CD4-positive, alpha-beta T cell treated with Interleukin-6 for 4 hours (primary cell): Measurements from ENCODE around the gene SLC8B1.

ENCODE experiments used
- DNase-seq: peaks from one replicate; pipeline ENCODE4 v3.0.0-alpha.2; 2020; ENCODE audit warnings: mixed read lengths

The SLC8B1 gene

GRCh38 chr12:113318900-113319628 is 15.8 kb downstream of the SLC8B1 start:
- no peak for DNase-seq

GRCh38 chr12:113318046-113318656 is 16.8 kb downstream of the SLC8B1 start:
- DNase-seq = no peak

GRCh38 chr12:113317122-113317521 is 17.8 kb downstream of the SLC8B1 start:
- DNase-seq = no peak

- no peak for DNase-seq
Measured at GRCh38 chr12:113316155-113316554, 18.8 kb downstream of the SLC8B1 start.

GRCh38 chr12:113315358-113315757 is 19.6 kb downstream of the SLC8B1 start:
- no peak for DNase-seq

GRCh38 chr12:113314121-113314529 is 20.8 kb downstream of the SLC8B1 start:
- no peak for DNase-seq

- no peak for DNase-seq
Measured at GRCh38 chr12:113310489-113310888, 24.4 kb downstream of the SLC8B1 start.

- DNase-seq = no peak
Measured at GRCh38 chr12:113306382-113306781, 28.5 kb downstream of the SLC8B1 start.

GRCh38 chr12:113305281-113305856 is 29.5 kb downstream of the SLC8B1 start:
- DNase-seq = no peak

- peak; percentile 34 for DNase-seq
Measured at GRCh38 chr12:113302886-113303640, 31.8 kb downstream of the SLC8B1 start.

- DNase-seq = no peak
Measured at GRCh38 chr12:113302466-113302865, 32.4 kb downstream of the SLC8B1 start.

GRCh38 chr12:113301811-113302210 is 33.1 kb downstream of the SLC8B1 start:
- DNase-seq = no peak

GRCh38 chr12:113299619-113300237 is 35.2 kb downstream of the SLC8B1 start:
- DNase-seq = no peak

GRCh38 chr12:113298861-113299545 is 35.9 kb downstream of the SLC8B1 start:
- DNase-seq = no peak

- no peak for DNase-seq
Measured at GRCh38 chr12:113298472-113298817, 36.5 kb downstream of the SLC8B1 start.

GRCh38 chr12:113297621-113298471 is 37.1 kb downstream of the SLC8B1 start:
- no peak for DNase-seq

- no peak for DNase-seq
Measured at GRCh38 chr12:113297214-113297587, 37.7 kb downstream of the SLC8B1 start.

- no peak for DNase-seq
Measured at GRCh38 chr12:113296557-113297213, 38.2 kb downstream of the SLC8B1 start.

GRCh38 chr12:113295886-113296556 is 38.9 kb downstream of the SLC8B1 start:
- DNase-seq = no peak

- no peak for DNase-seq
Measured at GRCh38 chr12:113293100-113293499, 41.8 kb downstream of the SLC8B1 start.
